ENCODE data around the gene PLLP. TPM values are rescaled to one million over a fixed set of nuclear protein-coding genes. Genes with fewer than 3 reads are reported as not detected.
A peak's percentile ranks its signal among the peaks of the same experiment; 100 is the strongest.

PLLP gene
- total and polyA plus RNA-seq, 9 of the 15 experiments (the other 6 are each of a cell fraction or from before 2014, with no cell fraction given), result 0.09 to 0.96 (median 0.27) TPM

DNA sequence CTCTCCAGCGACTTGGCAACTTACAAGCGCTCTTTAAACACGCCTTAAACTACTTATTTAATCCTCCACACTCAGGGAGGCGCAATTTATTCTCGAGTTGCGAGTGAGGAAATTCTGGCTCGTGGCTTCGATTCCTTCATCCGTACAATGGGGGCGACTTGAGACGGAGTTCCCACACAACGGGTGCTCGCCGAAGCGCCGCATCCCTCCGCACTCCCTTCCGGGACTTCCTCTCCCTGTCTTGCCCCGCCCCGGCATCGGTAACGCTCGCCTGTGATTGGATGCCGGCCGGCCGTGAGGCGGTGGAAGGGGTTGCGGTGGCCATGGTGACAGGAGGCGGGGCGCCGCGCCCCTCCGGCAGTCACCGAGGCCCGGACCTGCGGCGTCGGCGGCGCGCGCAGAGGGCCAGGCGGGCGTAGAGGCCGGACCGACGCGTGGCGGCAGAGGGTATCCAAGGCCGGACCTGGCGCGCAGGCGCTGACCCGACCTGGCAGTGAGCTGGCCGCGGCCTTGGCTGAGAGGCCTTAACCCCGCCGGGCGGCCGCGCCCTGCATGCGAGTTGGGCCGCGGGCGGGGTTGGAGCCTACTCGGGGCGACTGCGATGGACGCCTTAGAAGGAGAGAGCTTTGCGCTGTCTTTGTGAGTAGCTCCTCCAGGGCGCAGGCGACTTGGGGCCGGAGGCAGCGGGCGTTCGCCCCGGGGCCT lies 39.6 kb downstream of the PLLP start, which contains the start of gene ARL2BP (continued):
- TF ChIP-seq, protein P1, sequence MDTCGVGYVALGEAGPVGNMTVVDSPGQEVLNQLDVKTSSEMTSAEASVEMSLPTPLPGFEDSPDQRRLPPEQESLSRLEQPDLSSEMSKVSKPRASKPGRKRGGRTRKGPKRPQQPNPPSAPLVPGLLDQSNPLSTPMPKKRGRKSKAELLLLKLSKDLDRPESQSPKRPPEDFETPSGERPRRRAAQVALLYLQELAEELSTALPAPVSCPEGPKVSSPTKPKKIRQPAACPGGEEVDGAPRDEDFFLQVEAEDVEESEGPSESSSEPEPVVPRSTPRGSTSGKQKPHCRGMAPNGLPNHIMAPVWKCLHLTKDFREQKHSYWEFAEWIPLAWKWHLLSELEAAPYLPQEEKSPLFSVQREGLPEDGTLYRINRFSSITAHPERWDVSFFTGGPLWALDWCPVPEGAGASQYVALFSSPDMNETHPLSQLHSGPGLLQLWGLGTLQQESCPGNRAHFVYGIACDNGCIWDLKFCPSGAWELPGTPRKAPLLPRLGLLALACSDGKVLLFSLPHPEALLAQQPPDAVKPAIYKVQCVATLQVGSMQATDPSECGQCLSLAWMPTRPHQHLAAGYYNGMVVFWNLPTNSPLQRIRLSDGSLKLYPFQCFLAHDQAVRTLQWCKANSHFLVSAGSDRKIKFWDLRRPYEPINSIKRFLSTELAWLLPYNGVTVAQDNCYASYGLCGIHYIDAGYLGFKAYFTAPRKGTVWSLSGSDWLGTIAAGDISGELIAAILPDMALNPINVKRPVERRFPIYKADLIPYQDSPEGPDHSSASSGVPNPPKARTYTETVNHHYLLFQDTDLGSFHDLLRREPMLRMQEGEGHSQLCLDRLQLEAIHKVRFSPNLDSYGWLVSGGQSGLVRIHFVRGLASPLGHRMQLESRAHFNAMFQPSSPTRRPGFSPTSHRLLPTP (IDR thresholded peaks at IDR 0.05; ENCODE audit: borderline replicate concordance, extremely low read depth, insufficient read length), result no peak
- TF ChIP-seq RB1 (IDR thresholded peaks at IDR 0.05; ENCODE audit: low read depth) (peak; percentile 65; the same call in 1 of the 2 replicates), SRSF1 (IDR thresholded peaks at IDR 0.05; ENCODE audit: low read depth, low read length) (0 out of 2 replicates have a peak, but pooled peaks have one; percentile 66), ZNF184 (CRISPR knock-in tag; IDR thresholded peaks at IDR 0.05) (no peak), ZEB2 (IDR thresholded peaks at IDR 0.05) (no peak), ZNF830 (CRISPR knock-in tag; IDR thresholded peaks at IDR 0.05) (no peak), PTBP1 (IDR thresholded peaks at IDR 0.05; ENCODE audit: low read depth, low read length) (no peak), ZKSCAN3 (CRISPR knock-in tag; IDR thresholded peaks at IDR 0.05) (no peak), ETV1 (tag; conservative IDR thresholded peaks at IDR 0.05; ENCODE audit: low read depth) (peak; percentile 90), CBFA2T3 (IDR thresholded peaks at IDR 0.05) (no peak), ZNF232 (CRISPR knock-in tag; IDR thresholded peaks at IDR 0.05) (no peak), ZFPM2 (CRISPR knock-in tag; IDR thresholded peaks at IDR 0.05) (no peak), PHF8 (IDR thresholded peaks at IDR 0.05; ENCODE audit: borderline replicate concordance, low read length) (peak; percentile 94), PTRF (tag; IDR thresholded peaks at IDR 0.05) (no peak), KLF16 (IDR thresholded peaks at IDR 0.05) (no peak), ZKSCAN1 (IDR thresholded peaks at IDR 0.05; ENCODE audit: low read depth, low read length) (no peak), ZNF75A (CRISPR knock-in tag; IDR thresholded peaks at IDR 0.05) (no peak), FOSL1 (tag; conservative IDR thresholded peaks at IDR 0.05) (peak; percentile 46; the same call in 1 of the 2 replicates), MTA1 (IDR thresholded peaks at IDR 0.05; ENCODE audit: borderline replicate concordance) (peak; percentile 72; the same call in 1 of the 2 replicates), GABPA (tag; conservative IDR thresholded peaks at IDR 0.05; ENCODE audit: low read depth) (peak; percentile 88), ZNF77 (CRISPR knock-in tag; IDR thresholded peaks at IDR 0.05) (no peak), FOXA1 (IDR thresholded peaks at IDR 0.05; ENCODE audit: borderline replicate concordance) (no peak), POU5F1 (IDR thresholded peaks at IDR 0.05; ENCODE audit: borderline replicate concordance, low read depth, low read length, partially characterized antibody) (no peak), PHB2 (IDR thresholded peaks at IDR 0.05; ENCODE audit: low read depth) (no peak), MTA3 (IDR thresholded peaks at IDR 0.05; ENCODE audit: borderline replicate concordance) (peak; percentile 38; the same call in 1 of the 2 replicates)
- TF ChIP-seq, protein P2, sequence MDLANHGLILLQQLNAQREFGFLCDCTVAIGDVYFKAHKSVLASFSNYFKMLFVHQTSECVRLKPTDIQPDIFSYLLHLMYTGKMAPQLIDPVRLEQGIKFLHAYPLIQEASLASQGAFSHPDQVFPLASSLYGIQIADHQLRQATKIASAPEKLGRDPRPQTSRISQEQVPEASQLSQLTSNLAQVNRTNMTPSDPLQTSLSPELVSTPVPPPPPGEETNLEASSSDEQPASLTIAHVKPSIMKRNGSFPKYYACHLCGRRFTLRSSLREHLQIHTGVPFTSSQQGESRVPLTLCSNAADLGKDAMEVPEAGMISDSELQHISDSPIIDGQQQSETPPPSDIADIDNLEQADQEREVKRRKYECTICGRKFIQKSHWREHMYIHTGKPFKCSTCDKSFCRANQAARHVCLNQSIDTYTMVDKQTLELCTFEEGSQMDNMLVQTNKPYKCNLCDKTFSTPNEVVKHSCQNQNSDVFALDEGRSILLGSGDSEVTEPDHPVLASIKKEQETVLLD (IDR thresholded peaks at IDR 0.05), result no peak
- TF ChIP-seq, protein P3, sequence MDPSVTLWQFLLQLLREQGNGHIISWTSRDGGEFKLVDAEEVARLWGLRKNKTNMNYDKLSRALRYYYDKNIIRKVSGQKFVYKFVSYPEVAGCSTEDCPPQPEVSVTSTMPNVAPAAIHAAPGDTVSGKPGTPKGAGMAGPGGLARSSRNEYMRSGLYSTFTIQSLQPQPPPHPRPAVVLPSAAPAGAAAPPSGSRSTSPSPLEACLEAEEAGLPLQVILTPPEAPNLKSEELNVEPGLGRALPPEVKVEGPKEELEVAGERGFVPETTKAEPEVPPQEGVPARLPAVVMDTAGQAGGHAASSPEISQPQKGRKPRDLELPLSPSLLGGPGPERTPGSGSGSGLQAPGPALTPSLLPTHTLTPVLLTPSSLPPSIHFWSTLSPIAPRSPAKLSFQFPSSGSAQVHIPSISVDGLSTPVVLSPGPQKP (CRISPR knock-in tag; IDR thresholded peaks at IDR 0.05), result no peak

All from K562 (cell line).